Measurements from ENCODE around the gene NMT2. TPM values are rescaled to one million over a fixed set of nuclear protein-coding genes. Genes with fewer than 3 reads are reported as not detected.

Gene NMT2
- total and polyA plus RNA-seq, 2 of the 4 experiments (the other 2 are of a cell fraction): 18.7 to 41.0 TPM

GRCh38 chr10:15149042-15149771 lies 19.3 kb downstream of the NMT2 start:
- in situ Hi-C loops (cut with MboI; ENCODE audit: low sequenced_read_pairs) (no loop called here), intact Hi-C loops (cut with micrococcal nuclease) (no loop called here), dilution Hi-C loops (cut with HindIII; ENCODE audit: low sequenced_read_pairs, unreplicated experiment) (no loop called here)
- no peak for TF ChIP-seq BHLHE40 (IDR thresholded peaks at IDR 0.05; ENCODE audit: low read depth, low read length)
- no peak for TF ChIP-seq RCOR1 (IDR thresholded peaks at IDR 0.05; ENCODE audit: insufficient replicate concordance, low read length)
- TF ChIP-seq RFX5 (IDR thresholded peaks at IDR 0.05; ENCODE audit: low read depth, low read length): no peak
- TF ChIP-seq MXI1 (IDR thresholded peaks at IDR 0.05; ENCODE audit: borderline replicate concordance, low read depth, low read length): no peak
- TF ChIP-seq MAFK (IDR thresholded peaks at IDR 0.05; ENCODE audit: low read depth, low read length): no peak
- no peak for TF ChIP-seq CEBPB (IDR thresholded peaks at IDR 0.05; ENCODE audit: low read depth, low read length)
- no peak for TF ChIP-seq MAZ (IDR thresholded peaks at IDR 0.05; ENCODE audit: borderline replicate concordance, low read depth, low read length)
- TF ChIP-seq ELK1 (IDR thresholded peaks at IDR 0.05; ENCODE audit: borderline replicate concordance, low read depth, low read length): no peak
- TF ChIP-seq POLR2A (IDR thresholded peaks at IDR 0.05; ENCODE audit: low read depth, low read length): no peak
- TF ChIP-seq RAD21 (IDR thresholded peaks at IDR 0.05; ENCODE audit: low read length): no peak
- TF ChIP-seq FOS (IDR thresholded peaks at IDR 0.05; ENCODE audit: low read depth, low read length): no peak
- no peak for TF ChIP-seq USF2 (IDR thresholded peaks at IDR 0.05; ENCODE audit: low read depth, low read length)
- no peak for TF ChIP-seq CTCF (conservative IDR thresholded peaks at IDR 0.05; ENCODE audit: low read depth, low read length)
- no peak for TF ChIP-seq NFE2L2 (IDR thresholded peaks at IDR 0.05; ENCODE audit: low read depth, low read length)
- ChIA-PET POLR2A (ENCODE audit: unreplicated experiment) (no interaction called here), CTCF (no interaction called here)
- H3K23ac ChIP-seq (ENCODE audit: low read depth, low read length): no peak overlapping the region
- no peak overlapping the region for H3K4me2 ChIP-seq (ENCODE audit: low read depth, low read length)
- H3K36me3 ChIP-seq (ENCODE audit: control insufficient read depth, insufficient read depth, low read length): no peaks in the 10 kb centered on the region; the same call in 1 of the 2 replicates
- no peak overlapping the region for H2BK20ac ChIP-seq (ENCODE audit: low read depth, low read length)
- no peak overlapping the region for H3K9ac ChIP-seq (ENCODE audit: low read depth, low read length)
- H3K14ac ChIP-seq (replicated peaks; ENCODE audit: low read depth, low read length): no peak overlapping the region
- H3K4me1 ChIP-seq (ENCODE audit: control insufficient read depth, insufficient read depth, low read length): no peaks in the 10 kb centered on the region; the same call in 1 of the 2 replicates
- H2BK120ac ChIP-seq (ENCODE audit: low read depth, low read length): no peak overlapping the region
- no peak overlapping the region for H3K4ac ChIP-seq (ENCODE audit: low read depth, low read length)
- ATAC-seq (ENCODE audit: low read depth) (no peak), DNase-seq (no peak)
- H4K20me1 ChIP-seq (ENCODE audit: insufficient read depth, low read length): peaks cover 23% of the 10 kb centered on the region
- peaks cover 6% of the 10 kb centered on the region; the same call in 1 of the 2 replicates for H3K9me1 ChIP-seq (ENCODE audit: insufficient read depth, low read length)
- H2BK15ac ChIP-seq (ENCODE audit: low read depth, low read length): no peak overlapping the region
- peak overlapping the region; percentile 45 for H2BK5ac ChIP-seq (ENCODE audit: low read depth, low read length, poor library complexity, severe bottlenecking)
- no peak overlapping the region for H3K56ac ChIP-seq (ENCODE audit: extremely low read depth, insufficient read depth, low read length)
- BruUV-seq (replicated peaks): no TSS peak
- no peak overlapping the region for H3K4me3 ChIP-seq (ENCODE audit: insufficient read depth, low read depth, low read length)
- H4K5ac ChIP-seq (ENCODE audit: low read depth, low read length): no peak overlapping the region
- H3K79me1 ChIP-seq (ENCODE audit: low read depth in 1 of 2, low read length in 2 of 2): peaks cover 52 to 63% of the 10 kb centered on the region in 2 experiments
- H3K9me3 ChIP-seq (ENCODE audit: control insufficient read depth, insufficient read depth, low read length): no peaks in the 10 kb centered on the region
- H2AK9ac ChIP-seq (replicated peaks; ENCODE audit: low read depth, low read length, poor library complexity): no peak overlapping the region
- WGBS, 2 experiments (ENCODE audit: extremely low coverage in 2 of 2, insufficient read length in 1 of 2): 92% methylated on average over 5 of the region's 10 CpGs; no CpG with 5 or more reads in 1 of the 2 experiments
- no peak overlapping the region for H4K8ac ChIP-seq (ENCODE audit: low read depth in 2 of 2, low read length in 2 of 2)
- no peak overlapping the region for H4K91ac ChIP-seq (ENCODE audit: insufficient read depth, low read depth, low read length)
- H3K18ac ChIP-seq (ENCODE audit: low read depth, low read length): no peak overlapping the region
- no peak overlapping the region for H2AFZ ChIP-seq (replicated peaks; ENCODE audit: low read length, poor library complexity)
- H2AK5ac ChIP-seq (ENCODE audit: low read depth, low read length): peak overlapping the region; percentile 14; the same call in 1 of the 2 replicates
- H3K27ac ChIP-seq (ENCODE audit: insufficient read depth, low read length): no peak overlapping the region
- no peaks in the 10 kb centered on the region for H3K27me3 ChIP-seq (ENCODE audit: control insufficient read depth, insufficient read depth, low read length)
